ENCODE data around the gene TTC28. TPM values are rescaled to one million over a fixed set of nuclear protein-coding genes. Genes with fewer than 3 reads are reported as not detected.
"Not testable (repeated sequence)": the region's sequence is repeated elsewhere in the genome, so short reads cannot be mapped to it uniquely, and the experiment has no call there.

Gene TTC28
- polyA plus RNA-seq, 6 donors from 2014 or later = 2.2 to 5.0 (median 2.9) TPM

DNA sequence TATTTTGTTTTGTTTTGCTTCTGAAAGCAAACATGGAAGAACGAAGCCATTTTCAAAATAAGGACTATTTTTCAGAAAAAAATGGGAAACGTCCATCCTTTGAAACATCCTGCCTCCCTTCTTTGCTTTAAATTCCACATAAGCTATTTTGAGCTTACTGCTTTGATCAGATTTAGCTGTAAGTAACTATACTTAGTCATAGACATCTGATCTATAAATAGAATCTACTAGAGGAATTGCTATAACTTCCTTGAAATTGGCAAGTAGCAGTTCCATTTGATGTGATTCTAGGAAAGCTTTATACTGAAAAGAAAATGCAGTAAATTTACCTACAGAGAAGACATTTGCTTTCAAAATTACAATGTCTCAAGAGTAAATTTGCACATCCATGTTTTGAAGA is 305.8 kb downstream of the TTC28 start:
- Mint-ChIP-seq H3K9me3 (peaks cover 0 to 6% (median 5%) of the 10 kb centered on the region in 7 donors), H3K27ac (no peak overlapping the region), H3K4me1 (peaks cover 0 to 2% (median 0%) of the 10 kb centered on the region in 3 donors), H3K27me3 (no peaks in the 10 kb centered on the region), H3K4me3 (no peak overlapping the region), H3K36me3 (no peaks in the 10 kb centered on the region)
- ATAC-seq (ENCODE audit: low read depth in 2 of 2) (no peak), DNase-seq (no peak)

DNA sequence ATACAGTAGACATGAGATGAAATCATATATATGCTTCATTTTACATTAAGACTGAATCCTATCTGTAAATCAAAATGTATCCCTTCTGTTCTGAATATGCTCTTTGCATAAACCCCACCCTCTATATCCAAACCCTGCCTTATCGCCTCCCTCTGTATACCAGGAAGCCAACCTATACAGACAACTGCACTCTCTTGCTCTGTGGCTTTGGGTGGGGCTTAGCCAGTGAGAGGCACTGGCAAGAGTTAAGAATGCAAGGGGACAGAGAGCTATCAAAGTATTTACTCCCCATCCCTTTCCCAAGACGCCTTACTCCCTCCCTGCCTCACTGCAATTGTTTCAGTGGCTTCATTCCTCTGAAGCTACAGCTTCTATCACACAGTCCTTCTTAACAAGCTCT is 309.8 kb downstream of the TTC28 start:
- ATAC-seq (ENCODE audit: low read depth in 2 of 2) (no peak), DNase-seq (no peak)
- Mint-ChIP-seq H3K4me1 (peaks cover 0 to 2% (median 0%) of the 10 kb centered on the region in 3 donors), H3K27me3 (peaks cover 0 to 18% (median 6%) of the 10 kb centered on the region in 3 donors), H3K27ac (no peak overlapping the region), H3K4me3 (no peak overlapping the region), H3K36me3 (peaks cover 0 to 6% of the 10 kb centered on the region in 2 donors), H3K9me3 (peaks cover 0 to 8% (median 4%) of the 10 kb centered on the region in 7 donors)

DNA sequence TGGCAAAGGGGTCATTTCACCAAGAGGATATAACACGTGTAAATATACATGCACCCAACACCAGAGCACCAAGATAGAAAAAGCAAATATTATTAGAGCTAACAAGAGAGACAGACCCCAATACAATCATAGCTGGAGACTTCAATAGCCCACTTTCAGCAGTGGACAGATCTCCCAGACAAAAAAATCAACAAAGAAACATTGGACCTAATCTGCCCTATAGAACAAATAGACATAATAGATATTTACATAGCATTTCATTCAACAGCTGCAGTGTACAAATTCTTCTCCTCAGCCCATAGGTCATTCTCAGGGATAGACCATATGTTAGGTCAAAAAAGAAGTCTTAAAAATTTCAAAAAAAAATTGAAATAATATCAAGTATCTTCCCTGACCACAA is 312.8 kb downstream of the TTC28 start:
- H3K4me3 Mint-ChIP-seq = no peak overlapping the region
- peaks cover 9 to 30% (median 27%) of the 10 kb centered on the region in 7 donors for H3K9me3 Mint-ChIP-seq
- no peaks in the 10 kb centered on the region for H3K4me1 Mint-ChIP-seq
- no peak for DNase-seq
- peaks cover 4 to 18% (median 6%) of the 10 kb centered on the region in 3 donors for H3K27me3 Mint-ChIP-seq
- peaks cover 4 to 29% of the 10 kb centered on the region in 2 donors for H3K36me3 Mint-ChIP-seq
- ATAC-seq (ENCODE audit: low read depth in 2 of 2) = no peak
- H3K27ac Mint-ChIP-seq = no peak overlapping the region

DNA sequence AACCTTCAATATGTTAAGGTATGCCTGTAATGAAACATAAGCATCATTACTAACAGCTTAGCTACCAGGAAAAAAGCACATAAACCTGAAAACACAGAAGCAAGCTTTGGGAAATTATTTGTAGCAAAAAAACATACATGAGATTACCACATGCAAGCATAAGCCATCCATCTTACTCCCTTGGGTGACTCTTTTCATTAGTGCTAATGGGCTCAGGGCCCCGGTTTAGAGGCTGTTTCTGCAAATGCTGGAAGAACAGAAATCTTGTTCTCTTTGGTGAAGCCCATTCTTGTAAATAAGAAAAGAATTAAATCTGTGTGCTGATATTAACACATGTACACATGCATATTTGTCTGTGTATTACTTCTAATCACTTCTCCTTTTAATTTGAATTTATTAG is 314.3 kb downstream of the TTC28 start:
- H3K36me3 Mint-ChIP-seq = peaks cover 4 to 31% of the 10 kb centered on the region in 2 donors
- H3K27ac Mint-ChIP-seq = no peak overlapping the region
- no peak for DNase-seq
- H3K27me3 Mint-ChIP-seq = peaks cover 4 to 18% (median 6%) of the 10 kb centered on the region in 3 donors
- no peaks in the 10 kb centered on the region for H3K4me1 Mint-ChIP-seq
- H3K9me3 Mint-ChIP-seq = peaks cover 9 to 40% (median 28%) of the 10 kb centered on the region in 7 donors
- ATAC-seq (ENCODE audit: low read depth in 2 of 2) = no peak
- H3K4me3 Mint-ChIP-seq = no peak overlapping the region

DNA sequence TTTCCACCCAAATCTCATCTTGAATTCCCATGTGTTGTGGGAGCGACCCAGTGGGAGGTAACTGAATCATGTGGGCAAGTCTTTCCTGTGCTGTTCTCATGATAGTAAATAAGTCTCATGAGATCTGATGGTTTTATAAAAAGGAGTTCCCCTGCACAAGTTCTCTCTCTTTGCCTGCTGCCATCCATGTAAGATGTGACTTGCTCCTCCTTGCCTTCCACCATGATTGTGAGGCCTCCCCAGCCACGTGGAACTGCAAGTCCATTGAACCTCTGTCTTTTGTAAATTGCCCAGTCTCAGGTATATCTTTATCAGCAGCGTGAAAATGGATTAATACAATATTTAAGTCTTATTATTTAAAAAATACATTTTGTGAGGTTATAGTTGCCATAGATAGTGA is 315.5 kb downstream of the TTC28 start:
- not testable (repeated sequence) for H3K4me1 Mint-ChIP-seq; ATAC-seq (ENCODE audit: low read depth in 2 of 2); H3K27ac Mint-ChIP-seq; H3K4me3 Mint-ChIP-seq; DNase-seq
- H3K36me3 Mint-ChIP-seq = peaks cover 4 to 31% of the 10 kb centered on the region in 2 donors
- peaks cover 9 to 40% (median 28%) of the 10 kb centered on the region in 7 donors for H3K9me3 Mint-ChIP-seq
- peaks cover 4 to 18% (median 6%) of the 10 kb centered on the region in 3 donors for H3K27me3 Mint-ChIP-seq

DNA sequence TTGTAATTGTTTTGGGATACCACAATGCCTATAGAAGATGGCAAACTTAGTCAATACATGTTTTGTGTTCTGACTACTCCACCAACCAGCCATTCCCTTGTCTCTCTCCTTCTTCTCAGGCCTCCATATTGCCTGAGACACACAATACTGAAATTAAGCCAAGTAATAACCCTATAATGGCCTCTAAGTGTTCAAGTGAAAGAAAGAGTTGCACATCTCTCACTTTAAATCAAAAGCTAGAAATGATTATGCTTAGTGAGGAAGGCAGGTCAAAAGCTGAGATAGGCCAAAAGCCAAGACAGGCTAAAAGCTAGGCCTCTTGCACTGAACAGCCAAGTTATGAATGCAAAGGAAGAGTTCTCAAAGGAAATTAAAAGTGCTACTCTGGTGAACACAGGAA is 318.7 kb downstream of the TTC28 start:
- H3K36me3 Mint-ChIP-seq = peaks cover 4 to 25% of the 10 kb centered on the region in 2 donors
- H3K9me3 Mint-ChIP-seq = peaks cover 7 to 36% (median 25%) of the 10 kb centered on the region in 7 donors
- no peak overlapping the region for H3K4me3 Mint-ChIP-seq
- H3K4me1 Mint-ChIP-seq = no peaks in the 10 kb centered on the region
- DNase-seq (no peak), ATAC-seq (ENCODE audit: low read depth in 2 of 2) (no peak)
- peaks cover 0 to 4% (median 0%) of the 10 kb centered on the region in 3 donors for H3K27me3 Mint-ChIP-seq
- H3K27ac Mint-ChIP-seq = no peak overlapping the region

DNA sequence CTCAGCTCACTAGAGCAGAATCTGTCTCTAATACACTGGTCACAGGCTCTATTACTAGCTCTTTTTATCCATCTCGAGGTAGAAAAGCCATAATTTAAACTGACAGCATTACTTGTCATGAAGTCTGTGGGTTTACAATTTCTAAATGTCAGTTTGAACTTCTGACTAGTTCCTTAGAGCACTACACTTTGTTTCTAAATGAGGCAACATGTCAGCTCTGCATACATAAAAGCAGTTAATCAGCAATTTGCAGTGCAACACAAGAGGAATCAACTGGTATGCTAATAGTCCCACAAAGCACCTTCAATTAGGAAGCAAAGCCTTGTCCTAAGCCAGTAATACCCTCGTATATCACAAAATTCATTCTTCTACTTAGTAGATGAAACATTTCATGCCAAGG is 321.3 kb downstream of the TTC28 start:
- DNase-seq = no peak

DNA sequence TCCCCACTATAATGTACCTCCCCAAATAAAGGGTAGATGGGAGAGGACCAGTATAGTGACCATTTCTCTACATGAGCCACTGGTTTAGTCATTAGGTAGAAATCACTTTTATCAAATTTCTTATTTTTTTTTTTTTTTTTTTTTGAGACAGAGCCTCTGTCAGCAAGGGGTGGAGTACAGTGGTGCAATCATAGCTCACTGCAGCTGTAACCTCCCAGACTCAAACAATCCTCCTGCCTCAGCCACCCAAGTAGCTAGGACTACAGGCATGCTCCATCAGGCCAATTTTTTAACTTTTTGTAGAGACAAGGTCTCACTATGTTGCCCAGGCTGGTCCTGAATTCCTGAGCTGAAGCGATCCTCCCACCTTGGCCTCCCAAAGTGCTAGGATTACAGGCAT is 322.4 kb downstream of the TTC28 start:
- Mint-ChIP-seq H3K4me1 (no peaks in the 10 kb centered on the region), H3K9me3 (peaks cover 0 to 13% (median 4%) of the 10 kb centered on the region in 7 donors), H3K27me3 (peaks cover 0 to 8% (median 0%) of the 10 kb centered on the region in 3 donors), H3K4me3 (no peak overlapping the region), H3K27ac (no peak overlapping the region), H3K36me3 (peaks cover 0 to 5% of the 10 kb centered on the region in 2 donors)
- no peak for DNase-seq
- ATAC-seq (ENCODE audit: low read depth in 2 of 2) = no peak

More for the DNA sequence above, 321.3 kb downstream of the TTC28 start:
- H3K36me3 Mint-ChIP-seq = peaks cover 0 to 16% of the 10 kb centered on the region in 2 donors
- H3K4me3 Mint-ChIP-seq = no peak overlapping the region
- no peak overlapping the region for H3K27ac Mint-ChIP-seq
- ATAC-seq (ENCODE audit: low read depth in 2 of 2) = no peak
- H3K27me3 Mint-ChIP-seq = peaks cover 0 to 4% (median 0%) of the 10 kb centered on the region in 3 donors
- no peaks in the 10 kb centered on the region for H3K4me1 Mint-ChIP-seq
- H3K9me3 Mint-ChIP-seq = peaks cover 4 to 22% (median 14%) of the 10 kb centered on the region in 7 donors

DNA sequence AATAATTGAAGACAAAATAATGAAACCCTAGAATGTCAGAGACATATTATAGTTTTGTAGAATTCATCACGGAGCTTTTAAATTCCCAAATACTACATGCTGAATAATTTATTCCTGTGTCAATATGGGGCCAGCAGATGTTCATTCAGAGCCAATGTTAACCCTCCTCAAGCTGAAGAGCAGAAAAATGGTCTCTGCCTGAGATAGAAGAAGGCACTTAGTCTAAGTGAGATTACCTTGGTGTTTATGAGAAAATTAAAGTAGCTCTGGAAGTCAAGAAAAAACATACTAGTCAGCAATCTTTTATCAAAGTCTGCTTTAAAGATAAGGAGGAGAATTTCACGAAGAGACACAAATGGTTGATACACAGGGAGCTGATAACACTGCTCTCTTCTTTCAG is 328.2 kb downstream of the TTC28 start:
- no peak for ATAC-seq (ENCODE audit: low read depth in 2 of 2)
- no peak for DNase-seq
- H3K9me3 Mint-ChIP-seq = peaks cover 0 to 3% (median 0%) of the 10 kb centered on the region in 7 donors
- H3K27ac Mint-ChIP-seq = peak overlapping the region in 1 of 6 donors; percentile 65
- peaks cover 0 to 11% (median 6%) of the 10 kb centered on the region in 3 donors for H3K27me3 Mint-ChIP-seq
- no peaks in the 10 kb centered on the region for H3K4me1 Mint-ChIP-seq
- no peaks in the 10 kb centered on the region for H3K36me3 Mint-ChIP-seq
- H3K4me3 Mint-ChIP-seq = no peak overlapping the region

DNA sequence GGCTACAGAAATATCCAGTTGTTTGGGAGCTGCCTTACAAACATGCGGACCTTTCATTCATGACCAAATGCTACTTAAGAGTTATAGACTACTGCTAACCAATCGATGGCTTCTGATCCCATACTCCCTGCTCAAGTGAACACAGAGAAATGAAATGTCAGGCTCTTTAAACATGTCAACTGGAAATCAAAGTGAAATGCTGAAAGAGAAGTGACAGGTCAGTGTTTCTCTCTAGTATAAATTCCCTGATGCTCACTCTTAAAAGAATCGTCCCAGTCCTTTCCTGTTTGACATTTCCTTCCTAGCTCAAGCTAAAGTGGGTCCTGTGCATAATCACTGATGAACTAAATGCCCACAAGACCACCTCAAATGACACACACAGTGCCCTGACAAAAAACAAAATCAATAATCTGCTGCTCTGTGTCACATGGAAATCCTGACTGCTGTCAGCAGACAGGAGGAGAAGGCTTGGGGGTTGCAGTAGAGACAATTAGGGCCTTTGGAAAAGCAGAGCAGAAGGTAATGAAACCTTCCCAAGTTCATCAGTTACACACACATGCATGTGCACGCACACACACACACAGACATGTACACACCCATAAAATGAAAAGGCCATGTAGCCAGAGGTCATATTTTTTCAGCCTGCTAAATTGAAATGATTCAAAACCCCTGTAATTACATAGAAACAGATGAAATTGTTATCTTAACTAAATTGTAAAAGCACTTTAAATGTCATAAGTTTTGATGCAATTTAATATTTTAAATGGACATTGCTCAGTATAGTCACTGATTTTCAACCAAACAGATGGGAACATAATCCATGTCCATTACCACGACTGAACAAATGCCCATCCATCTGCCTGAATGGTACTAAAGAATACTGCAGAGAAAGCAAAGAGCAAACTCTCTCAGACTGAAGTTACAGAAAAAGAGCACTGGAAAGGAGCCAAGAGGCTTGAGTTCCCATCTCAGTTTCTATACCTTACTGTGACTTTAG is 330.7 kb downstream of the TTC28 start:
- ATAC-seq (ENCODE audit: low read depth in 2 of 2) = no peak
- Mint-ChIP-seq H3K9me3 (peaks cover 0 to 4% (median 0%) of the 10 kb centered on the region in 7 donors), H3K4me3 (no peak overlapping the region), H3K27me3 (peaks cover 0 to 12% (median 8%) of the 10 kb centered on the region in 3 donors), H3K4me1 (no peaks in the 10 kb centered on the region), H3K36me3 (no peaks in the 10 kb centered on the region), H3K27ac (peak overlapping the region in 1 of 6 donors; percentile 10)
- DNase-seq = no peak

DNA sequence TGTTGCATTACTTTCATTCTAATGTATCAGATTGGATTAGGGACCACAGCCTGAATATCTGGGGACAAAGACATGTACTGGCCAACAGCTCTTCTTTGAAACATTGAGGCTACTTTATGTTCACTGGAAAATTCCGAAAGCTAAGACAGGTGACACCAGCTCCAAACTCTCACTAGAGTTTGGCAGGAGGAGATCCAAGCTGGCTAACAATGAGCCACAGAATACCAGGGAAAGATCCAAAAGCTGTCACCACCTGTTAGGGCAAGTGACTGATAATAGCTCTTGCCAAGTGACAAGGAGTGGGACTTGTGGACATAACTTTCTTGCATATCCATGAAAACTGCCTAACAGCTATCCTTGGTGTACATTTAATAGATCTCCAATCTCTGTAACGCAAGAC is 333.3 kb downstream of the TTC28 start:
- Mint-ChIP-seq H3K4me3 (no peak overlapping the region), H3K4me1 (no peaks in the 10 kb centered on the region), H3K36me3 (no peaks in the 10 kb centered on the region), H3K27me3 (peaks cover 0 to 8% (median 4%) of the 10 kb centered on the region in 3 donors), H3K27ac (no peak overlapping the region), H3K9me3 (peaks cover 0 to 4% (median 0%) of the 10 kb centered on the region in 7 donors)
- ATAC-seq (ENCODE audit: low read depth in 2 of 2) (no peak), DNase-seq (no peak)

DNA sequence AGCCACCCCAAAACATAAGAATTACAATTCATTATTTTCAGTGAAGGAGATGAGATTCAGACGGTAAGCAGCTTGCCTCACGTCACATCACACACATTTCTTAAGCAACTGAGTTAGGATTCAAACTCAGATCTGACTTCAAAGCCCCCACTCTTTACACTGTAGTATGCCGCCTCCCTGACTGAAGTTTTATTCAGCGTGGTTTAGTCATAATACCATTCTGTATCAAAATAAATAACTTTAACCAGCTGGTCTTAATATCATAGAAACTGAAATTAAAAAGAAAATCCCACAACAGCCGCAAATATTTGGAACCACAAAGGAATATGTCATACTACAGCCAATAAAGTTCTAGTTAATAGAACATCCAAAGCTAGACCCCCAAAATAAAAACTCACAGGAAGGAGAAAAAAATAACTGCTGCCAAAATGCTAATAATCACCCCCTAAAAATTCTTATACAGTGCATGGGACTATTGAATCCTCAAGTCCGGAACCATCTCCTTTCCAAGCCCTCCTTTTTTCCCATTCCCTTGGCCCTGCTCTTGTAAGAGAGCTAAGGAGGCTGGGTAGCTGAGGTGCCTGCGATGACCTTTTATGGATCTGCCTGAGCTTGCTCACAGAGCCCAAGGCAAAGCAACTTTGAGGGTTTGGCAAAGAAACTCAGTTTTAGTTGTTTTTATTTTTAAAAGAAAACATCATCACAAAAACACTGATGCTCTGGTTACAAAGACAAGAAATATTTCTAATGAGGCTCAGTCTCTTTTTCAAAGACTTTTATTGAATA is 334.5 kb downstream of the TTC28 start:
- Mint-ChIP-seq H3K36me3 (no peaks in the 10 kb centered on the region), H3K27ac (no peak overlapping the region), H3K4me3 (no peak overlapping the region), H3K4me1 (no peaks in the 10 kb centered on the region), H3K9me3 (peaks cover 0 to 4% (median 0%) of the 10 kb centered on the region in 7 donors), H3K27me3 (peaks cover 0 to 9% (median 4%) of the 10 kb centered on the region in 3 donors)
- ATAC-seq (ENCODE audit: low read depth in 2 of 2) = no peak
- DNase-seq = no peak

DNA sequence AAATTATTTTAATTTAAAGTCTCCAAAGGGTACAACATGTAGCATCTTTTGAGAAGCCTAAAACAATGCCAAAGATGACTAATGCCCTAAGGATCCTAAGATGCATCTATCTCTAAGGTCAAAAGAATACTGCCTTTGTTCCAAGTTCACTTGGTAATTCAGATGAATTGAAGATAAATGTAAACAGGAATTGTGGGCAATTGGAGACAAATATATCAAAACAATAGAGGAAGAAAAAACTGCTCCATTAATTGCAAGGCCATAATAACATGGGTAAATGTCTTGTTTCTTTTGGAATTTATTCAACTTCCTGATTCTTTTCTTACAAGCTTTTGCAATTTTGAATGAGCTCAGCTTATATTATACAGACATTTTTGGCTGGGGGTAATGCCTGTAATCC is 338.6 kb downstream of the TTC28 start:
- Mint-ChIP-seq H3K4me1 (no peaks in the 10 kb centered on the region), H3K36me3 (peaks cover 0 to 4% of the 10 kb centered on the region in 2 donors), H3K27ac (no peak overlapping the region), H3K4me3 (no peak overlapping the region), H3K9me3 (peaks cover 0 to 13% (median 7%) of the 10 kb centered on the region in 7 donors), H3K27me3 (peaks cover 7 to 23% (median 16%) of the 10 kb centered on the region in 3 donors)
- no peak for DNase-seq
- ATAC-seq (ENCODE audit: low read depth in 2 of 2) = no peak
